Ishikawa (cell line): Measurements from ENCODE around the gene ARHGEF11.

Experiments used
- CEBPB ChIP-seq: IDR thresholded peaks from 2 replicates; pipeline ENCODE4 v1.6.1; 2012
- EGR1 ChIP-seq: IDR thresholded peaks from 2 replicates; pipeline ENCODE4 v1.6.1; 2012
- EP300 ChIP-seq: IDR thresholded peaks from 2 replicates; pipeline ENCODE4 v1.6.1; 2012; ENCODE audit warnings: borderline replicate concordance
- NFIC ChIP-seq: IDR thresholded peaks from 2 replicates; pipeline ENCODE4 v1.6.1; 2012
- RAD21 ChIP-seq: IDR thresholded peaks from 2 replicates; pipeline ENCODE4 v1.6.1; 2012; ENCODE audit warnings: low read depth
- TAF1 ChIP-seq: IDR thresholded peaks from 2 replicates; pipeline ENCODE4 v1.6.1; 2012; ENCODE audit warnings: low read depth, mild to moderate bottlenecking
- TCF12 ChIP-seq: IDR thresholded peaks from 2 replicates; pipeline ENCODE4 v1.6.1; 2012; ENCODE audit warnings: low read depth
- TEAD4 ChIP-seq: IDR thresholded peaks from 2 replicates; pipeline ENCODE4 v1.6.1; 2012
- YY1 ChIP-seq: IDR thresholded peaks from 2 replicates; pipeline ENCODE4 v1.6.1; 2012; ENCODE audit warnings: low read depth
- TF ChIP-seq, protein P1 (sequence below): IDR thresholded peaks from 2 replicates; pipeline ENCODE4 v1.6.1; 2012
- TF ChIP-seq, protein P2 (sequence below): IDR thresholded peaks from 2 replicates; pipeline ENCODE4 v1.6.1; 2012; ENCODE audit warnings: low read depth, mild to moderate bottlenecking

DNA sequence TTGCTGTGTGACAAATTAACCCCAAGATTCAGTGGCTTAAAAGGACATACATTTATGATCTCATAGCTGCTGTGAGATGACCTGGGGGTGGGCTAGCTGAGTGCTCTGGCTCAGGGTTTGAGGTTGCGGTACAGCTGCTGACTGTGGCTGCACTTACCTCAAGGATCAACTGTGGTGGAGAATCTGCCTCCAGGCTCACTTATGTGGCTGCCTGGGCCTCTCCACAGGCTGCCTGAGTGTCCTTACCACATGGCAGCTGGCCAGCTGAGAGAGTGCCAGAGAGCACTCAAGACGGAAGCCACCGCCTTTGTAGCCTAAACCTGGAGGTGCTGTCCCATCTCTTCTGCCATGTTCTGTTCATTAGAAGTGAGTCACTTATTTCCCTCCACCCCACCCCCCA is 119.4 kb downstream of the ARHGEF11 start:
- TF ChIP-seq EP300 = no peak
- peak; percentile 86 for TF ChIP-seq NFIC
- no peak for TF ChIP-seq TEAD4
- TF ChIP-seq, protein P1, sequence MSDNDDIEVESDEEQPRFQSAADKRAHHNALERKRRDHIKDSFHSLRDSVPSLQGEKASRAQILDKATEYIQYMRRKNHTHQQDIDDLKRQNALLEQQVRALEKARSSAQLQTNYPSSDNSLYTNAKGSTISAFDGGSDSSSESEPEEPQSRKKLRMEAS = no peak
- no peak for TF ChIP-seq CEBPB
- TF ChIP-seq TAF1 = no peak
- TF ChIP-seq RAD21 = no peak
- no peak for TF ChIP-seq EGR1
- no peak for TF ChIP-seq TCF12
- TF ChIP-seq, protein P2, sequence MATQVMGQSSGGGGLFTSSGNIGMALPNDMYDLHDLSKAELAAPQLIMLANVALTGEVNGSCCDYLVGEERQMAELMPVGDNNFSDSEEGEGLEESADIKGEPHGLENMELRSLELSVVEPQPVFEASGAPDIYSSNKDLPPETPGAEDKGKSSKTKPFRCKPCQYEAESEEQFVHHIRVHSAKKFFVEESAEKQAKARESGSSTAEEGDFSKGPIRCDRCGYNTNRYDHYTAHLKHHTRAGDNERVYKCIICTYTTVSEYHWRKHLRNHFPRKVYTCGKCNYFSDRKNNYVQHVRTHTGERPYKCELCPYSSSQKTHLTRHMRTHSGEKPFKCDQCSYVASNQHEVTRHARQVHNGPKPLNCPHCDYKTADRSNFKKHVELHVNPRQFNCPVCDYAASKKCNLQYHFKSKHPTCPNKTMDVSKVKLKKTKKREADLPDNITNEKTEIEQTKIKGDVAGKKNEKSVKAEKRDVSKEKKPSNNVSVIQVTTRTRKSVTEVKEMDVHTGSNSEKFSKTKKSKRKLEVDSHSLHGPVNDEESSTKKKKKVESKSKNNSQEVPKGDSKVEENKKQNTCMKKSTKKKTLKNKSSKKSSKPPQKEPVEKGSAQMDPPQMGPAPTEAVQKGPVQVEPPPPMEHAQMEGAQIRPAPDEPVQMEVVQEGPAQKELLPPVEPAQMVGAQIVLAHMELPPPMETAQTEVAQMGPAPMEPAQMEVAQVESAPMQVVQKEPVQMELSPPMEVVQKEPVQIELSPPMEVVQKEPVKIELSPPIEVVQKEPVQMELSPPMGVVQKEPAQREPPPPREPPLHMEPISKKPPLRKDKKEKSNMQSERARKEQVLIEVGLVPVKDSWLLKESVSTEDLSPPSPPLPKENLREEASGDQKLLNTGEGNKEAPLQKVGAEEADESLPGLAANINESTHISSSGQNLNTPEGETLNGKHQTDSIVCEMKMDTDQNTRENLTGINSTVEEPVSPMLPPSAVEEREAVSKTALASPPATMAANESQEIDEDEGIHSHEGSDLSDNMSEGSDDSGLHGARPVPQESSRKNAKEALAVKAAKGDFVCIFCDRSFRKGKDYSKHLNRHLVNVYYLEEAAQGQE = no peak
- no peak for TF ChIP-seq YY1
